HCT116 (cell line): ENCODE results near the gene MS4A3. TPM values are rescaled to one million over a fixed set of nuclear protein-coding genes. Genes with fewer than 3 reads are reported as not detected.

Experiments used
- ATAC-seq: fragments of 200-7000 bp; cut with Tn5 transposase; 2 replicates; pipeline ENCODE4 v1.9.1; 2020; ENCODE audit warnings: mild to moderate bottlenecking, moderate library complexity
- BruUV-seq: library from RNA; stranded (reverse); fragments of 400-500 nt; replicated peaks from 2 replicates; lab custom pipeline; 2021; lab: Mats Ljungman, UMichigan
- CTCF ChIA-PET: fragments of 300-600 bp; sonication (Branson Sonifier 250); formaldehyde crosslinking; loops from one replicate; lab custom pipeline; 2021; ENCODE audit warnings: antibody characterized with exemption; lab: Charles Lee
- POLR2A ChIA-PET: fragments of 300-600, 350-600 bp; sonication (Branson Sonifier 250); formaldehyde crosslinking; loops from one replicate; lab custom pipeline; 2021; ENCODE audit warnings: antibody characterized with exemption; lab: Charles Lee
- RAD21 ChIA-PET, 2 experiments: fragments of 300-600 bp; sonication (Branson Sonifier 250); formaldehyde crosslinking; loops; one replicate each; lab custom pipeline; 2023; ENCODE audit warnings: low total read pairs in 2 of 2; ENCODE audit not compliant: uncharacterized antibody in 2 of 2, unreplicated experiment in 2 of 2, low non-redundant PET in 1 of 2; lab: Charles Lee
- DNase-seq: peaks from one replicate; pipeline ENCODE4 v3.0.0-alpha.2; 2010; ENCODE audit warnings: low read depth, low spot score
- H2AFZ ChIP-seq: fragments of 200-600 bp; shearing (Covaris generic), sonication (generic); 2 replicates; pipeline ENCODE4 v1.6.1; 2017; ENCODE audit warnings: low read depth, mixed run types, mixed read lengths, antibody characterized with exemption, low read length; ENCODE audit not compliant: poor library complexity, severe bottlenecking
- H3K27ac ChIP-seq: 2 replicates; pipeline ENCODE4 v1.5.1; 2012; ENCODE audit warnings: low read depth, low read length
- H3K27me3 ChIP-seq: fragments of 200-600 bp; sonication (generic); 2 replicates; pipeline ENCODE4 v1.6.1; 2016; ENCODE audit warnings: mixed run types, low read length, mixed read lengths; ENCODE audit not compliant: insufficient read depth
- H3K36me3 ChIP-seq, 2 experiments: fragments of 200-500 bp in 1 of 2; fragments of 200-600 bp in 1 of 2; sonication (Bioruptor generic) in 1 of 2; sonication (generic) in 1 of 2; 2 replicates each; pipeline versions ENCODE4 v1.5.1 to v1.6.1; 2014 to 2016; ENCODE audit warnings: low read length in 2 of 2, inconsistent platforms in 1 of 2, mixed read lengths in 1 of 2, mixed run types in 1 of 2; ENCODE audit not compliant: insufficient read depth in 2 of 2, control insufficient read depth in 1 of 2
- H3K4me1 ChIP-seq, 2 experiments: fragments of 200-600 bp in 1 of 2; sonication (generic) in 1 of 2; 2 replicates each; pipeline versions ENCODE4 v1.5.1 to v1.6.1; 2012 to 2017; ENCODE audit warnings: low read length in 2 of 2, inconsistent platforms in 1 of 2, mild to moderate bottlenecking in 1 of 2, mixed read lengths in 1 of 2, mixed run types in 1 of 2, moderate library complexity in 1 of 2; ENCODE audit not compliant: insufficient read depth in 2 of 2, control insufficient read depth in 1 of 2
- H3K4me2 ChIP-seq: fragments of 200-600 bp; sonication (generic); 2 replicates; pipeline ENCODE4 v1.6.1; 2017; ENCODE audit warnings: mixed run types, low read length, mixed read lengths
- H3K4me3 ChIP-seq, 2 experiments: fragments of 200-600 bp in 1 of 2; sonication (generic) in 1 of 2; replicated peaks in 1 of 2; 2 replicates each; pipeline ENCODE4 v1.5.1; 2011 to 2016; ENCODE audit warnings: low read length in 2 of 2, control low read depth in 1 of 2, low read depth in 1 of 2, mild to moderate bottlenecking in 1 of 2, mixed read lengths in 1 of 2, mixed run types in 1 of 2
- H3K79me2 ChIP-seq: fragments of 200-600 bp; sonication (generic); 2 replicates; pipeline ENCODE4 v1.6.1; 2017; ENCODE audit warnings: mild to moderate bottlenecking, mixed run types, low read length, moderate library complexity, mixed read lengths; ENCODE audit not compliant: insufficient read depth
- H3K9ac ChIP-seq: fragments of 200-600 bp; sonication (generic); 2 replicates; pipeline ENCODE4 v1.6.1; 2016; ENCODE audit warnings: low read length, mixed read lengths
- H3K9me2 ChIP-seq: fragments of 200-600 bp; sonication (generic), shearing (Covaris generic); 2 replicates; pipeline ENCODE4 v1.6.1; 2017; ENCODE audit warnings: mixed run types, mild to moderate bottlenecking, moderate library complexity; ENCODE audit not compliant: insufficient read depth
- H3K9me3 ChIP-seq, 2 experiments: fragments of 200-500 bp in 1 of 2; fragments of 200-600 bp in 1 of 2; sonication (Bioruptor generic) in 1 of 2; sonication (generic) in 1 of 2; 2 replicates each; pipeline ENCODE4 v1.6.1; 2014 to 2017; ENCODE audit warnings: low read length in 2 of 2, mixed read lengths in 2 of 2, inconsistent platforms in 1 of 2, low read depth in 1 of 2, mild to moderate bottlenecking in 1 of 2, mixed run types in 1 of 2, moderate library complexity in 1 of 2; ENCODE audit not compliant: control insufficient read depth in 1 of 2, insufficient read depth in 1 of 2
- H4K20me1 ChIP-seq: fragments of 200-600 bp; sonication (generic), shearing (Covaris generic); 2 replicates; pipeline ENCODE4 v1.6.1; 2017; ENCODE audit warnings: mixed run types, mild to moderate bottlenecking, moderate library complexity; ENCODE audit not compliant: insufficient read depth
- CBX3 ChIP-seq: IDR thresholded peaks from 2 replicates; pipeline ENCODE4 v1.6.1; 2012; ENCODE audit warnings: low read depth
- ELF1 ChIP-seq: IDR thresholded peaks from 2 replicates; pipeline ENCODE4 v1.6.1; 2012; ENCODE audit warnings: low read depth, borderline replicate concordance
- EZH2 ChIP-seq: fragments of 200-600 bp; sonication (generic); IDR thresholded peaks from 2 replicates; pipeline ENCODE4 v1.6.1; 2017; ENCODE audit warnings: antibody characterized with exemption, mixed run types
- FOSL1 ChIP-seq: IDR thresholded peaks from 2 replicates; pipeline ENCODE4 v1.6.1; 2012; ENCODE audit warnings: low read depth
- JUND ChIP-seq: IDR thresholded peaks from 2 replicates; pipeline ENCODE4 v1.6.1; 2012
- POLR2A ChIP-seq: IDR thresholded peaks from 2 replicates; pipeline ENCODE4 v1.7.0; 2011; ENCODE audit warnings: borderline replicate concordance; ENCODE audit not compliant: insufficient read depth, insufficient read length; ENCODE audit errors: extremely low read depth
- POLR2AphosphoS5 ChIP-seq: IDR thresholded peaks from 2 replicates; pipeline ENCODE4 v1.6.1; 2011; ENCODE audit warnings: mild to moderate bottlenecking, low read depth, low read length, moderate library complexity
- RAD21 ChIP-seq: IDR thresholded peaks from 2 replicates; pipeline ENCODE4 v1.6.1; 2012; ENCODE audit warnings: low read depth, mild to moderate bottlenecking
- SIN3A ChIP-seq: IDR thresholded peaks from 2 replicates; pipeline ENCODE4 v1.6.1; 2012; ENCODE audit warnings: low read depth
- TCF7L2 ChIP-seq: IDR thresholded peaks from 2 replicates; pipeline ENCODE4 v1.7.0; 2011; ENCODE audit warnings: borderline replicate concordance, inconsistent platforms; ENCODE audit not compliant: insufficient read depth, insufficient read length; ENCODE audit errors: extremely low read depth
- YY1 ChIP-seq: IDR thresholded peaks from 2 replicates; pipeline ENCODE4 v1.6.1; 2011; ENCODE audit warnings: low read length, low read depth, moderate library complexity, mild to moderate bottlenecking; ENCODE audit not compliant: insufficient replicate concordance; ENCODE audit errors: extremely low read depth
- ZNF274 ChIP-seq: fragments of 200-500 bp; sonication (Bioruptor generic); IDR thresholded peaks from 2 replicates; pipeline ENCODE4 v1.6.1; 2014; ENCODE audit warnings: mild to moderate bottlenecking, low read depth, low read length, inconsistent platforms
- intact Hi-C: fragments of 100-400 bp; cut with micrococcal nuclease; formaldehyde crosslinking; loops from 2 replicates; pipeline ENCODE4 v1.10.0; 2022
- total RNA-seq: library from RNA; stranded (reverse); gene quantifications from one replicate; pipeline ENCODE4 v1.2.1, GENCODE V29; 2021; ENCODE audit not compliant: unreplicated experiment
- TF ChIP-seq, protein P1 (sequence below), 3 experiments: fragments of 200-600 bp in 1 of 3; sonication (generic) in 1 of 3; IDR thresholded peaks in 2 of 3; conservative IDR thresholded peaks in 1 of 3; 2 replicates each; pipeline ENCODE4 v1.5.1; 2012 to 2017; ENCODE audit warnings: low read depth in 2 of 3, low read length in 2 of 3, antibody characterized with exemption in 1 of 3, borderline replicate concordance in 1 of 3, control low read depth in 1 of 3, mild to moderate bottlenecking in 1 of 3, mixed read lengths in 1 of 3, mixed run types in 1 of 3, moderate library complexity in 1 of 3; ENCODE audit not compliant: insufficient read depth in 1 of 3
- TF ChIP-seq, protein P2 (sequence below): IDR thresholded peaks from 2 replicates; pipeline ENCODE4 v1.6.1; 2012

Gene MS4A3
- total RNA-seq, 1 experiment from 2014 or later = not detected

DNA sequence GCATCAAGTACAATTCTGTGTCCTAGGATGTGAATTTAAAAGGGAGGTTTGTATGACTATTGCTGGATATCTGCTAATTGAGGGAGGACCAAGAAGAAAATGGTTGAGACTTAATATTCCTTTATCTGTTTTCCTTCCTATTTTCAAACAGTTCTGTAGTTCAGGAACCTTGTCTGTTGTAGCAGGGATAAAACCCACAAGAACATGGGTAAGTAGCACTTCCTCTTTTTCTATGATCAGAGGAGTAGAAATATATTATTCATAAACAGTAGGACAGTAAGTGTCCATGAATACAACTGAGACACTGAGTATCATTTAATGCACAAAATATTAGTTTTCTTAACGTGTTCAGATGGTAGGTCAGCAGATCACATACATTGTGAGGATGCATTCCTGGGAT lies 7.6 kb downstream of the MS4A3 start (continued):
- TF ChIP-seq, protein P1, sequence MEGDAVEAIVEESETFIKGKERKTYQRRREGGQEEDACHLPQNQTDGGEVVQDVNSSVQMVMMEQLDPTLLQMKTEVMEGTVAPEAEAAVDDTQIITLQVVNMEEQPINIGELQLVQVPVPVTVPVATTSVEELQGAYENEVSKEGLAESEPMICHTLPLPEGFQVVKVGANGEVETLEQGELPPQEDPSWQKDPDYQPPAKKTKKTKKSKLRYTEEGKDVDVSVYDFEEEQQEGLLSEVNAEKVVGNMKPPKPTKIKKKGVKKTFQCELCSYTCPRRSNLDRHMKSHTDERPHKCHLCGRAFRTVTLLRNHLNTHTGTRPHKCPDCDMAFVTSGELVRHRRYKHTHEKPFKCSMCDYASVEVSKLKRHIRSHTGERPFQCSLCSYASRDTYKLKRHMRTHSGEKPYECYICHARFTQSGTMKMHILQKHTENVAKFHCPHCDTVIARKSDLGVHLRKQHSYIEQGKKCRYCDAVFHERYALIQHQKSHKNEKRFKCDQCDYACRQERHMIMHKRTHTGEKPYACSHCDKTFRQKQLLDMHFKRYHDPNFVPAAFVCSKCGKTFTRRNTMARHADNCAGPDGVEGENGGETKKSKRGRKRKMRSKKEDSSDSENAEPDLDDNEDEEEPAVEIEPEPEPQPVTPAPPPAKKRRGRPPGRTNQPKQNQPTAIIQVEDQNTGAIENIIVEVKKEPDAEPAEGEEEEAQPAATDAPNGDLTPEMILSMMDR (IDR thresholded peaks at IDR 0.05 in 2 of 3, conservative IDR thresholded peaks at IDR 0.05 in 1 of 3; ENCODE audit: borderline replicate concordance in 1 of 3, insufficient read depth in 1 of 3, low read depth in 2 of 3, low read length in 2 of 3) = no peak
- TF ChIP-seq CBX3 (no peak), SIN3A (no peak), ZNF274 (no peak)

DNA sequence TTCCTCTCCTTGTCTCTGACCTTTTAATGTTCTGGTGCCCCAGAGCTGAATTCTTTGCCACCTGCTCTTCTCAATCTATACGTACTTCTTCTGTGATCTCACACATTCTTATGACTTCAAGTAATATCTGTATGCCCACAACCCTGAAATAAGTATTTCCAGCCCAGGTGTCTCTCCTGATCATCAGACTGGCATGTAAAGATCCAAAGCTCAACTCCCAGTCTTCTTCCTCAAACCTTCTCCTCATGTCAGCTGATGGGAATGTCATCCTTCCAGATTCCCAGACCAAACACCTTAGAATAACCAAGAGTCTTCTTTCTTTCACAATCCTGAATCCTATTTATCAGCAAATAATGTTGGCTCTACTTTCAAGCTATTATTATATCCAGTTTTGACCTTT lies 9.3 kb downstream of the MS4A3 start:
- no peaks in the 10 kb centered on the region for H3K79me2 ChIP-seq
- no peak overlapping the region for H3K27ac ChIP-seq
- intact Hi-C loops = no loop called here
- H3K4me2 ChIP-seq = no peak overlapping the region
- TF ChIP-seq POLR2A = no peak
- no peak for TF ChIP-seq CBX3
- no peak overlapping the region for H3K9ac ChIP-seq
- H3K36me3 ChIP-seq = no peaks in the 10 kb centered on the region
- no peaks in the 10 kb centered on the region for H4K20me1 ChIP-seq
- DNase-seq (no peak), ATAC-seq (no peak)
- no peaks in the 10 kb centered on the region for H3K9me2 ChIP-seq
- no TSS peak for BruUV-seq
- H2AFZ ChIP-seq = no peak overlapping the region
- POLR2A ChIA-PET = no interaction called here
- H3K27me3 ChIP-seq = no peaks in the 10 kb centered on the region
- no peaks in the 10 kb centered on the region for H3K4me1 ChIP-seq
- H3K9me3 ChIP-seq = no peaks in the 10 kb centered on the region
- H3K4me3 ChIP-seq = no peak overlapping the region
- CTCF ChIA-PET = no interaction called here
- RAD21 ChIA-PET = no interaction called here

DNA sequence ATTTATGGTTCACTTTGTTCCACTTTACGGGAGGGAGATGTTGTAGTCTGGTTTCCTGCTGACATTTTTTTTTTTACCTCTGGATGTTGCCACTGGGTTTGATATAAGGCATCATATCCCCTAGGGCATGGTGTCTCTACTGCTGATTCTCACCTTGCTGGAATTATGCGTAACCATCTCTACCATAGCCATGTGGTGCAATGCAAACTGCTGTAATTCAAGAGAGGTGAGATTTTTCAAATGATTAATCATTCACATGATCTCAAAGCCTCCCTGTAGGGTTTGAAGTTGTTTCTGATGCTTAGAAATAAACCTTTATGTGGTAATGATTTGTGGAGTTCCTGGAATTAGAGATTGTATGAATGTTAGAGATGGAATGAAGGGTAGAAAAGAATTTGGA lies 13.0 kb downstream of the MS4A3 start:
- no peak for TF ChIP-seq POLR2AphosphoS5
- TF ChIP-seq, protein P2, sequence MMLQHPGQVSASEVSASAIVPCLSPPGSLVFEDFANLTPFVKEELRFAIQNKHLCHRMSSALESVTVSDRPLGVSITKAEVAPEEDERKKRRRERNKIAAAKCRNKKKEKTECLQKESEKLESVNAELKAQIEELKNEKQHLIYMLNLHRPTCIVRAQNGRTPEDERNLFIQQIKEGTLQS = no peak
- TF ChIP-seq ELF1 = no peak
- no peak for TF ChIP-seq CBX3
- no peak for TF ChIP-seq FOSL1
- no peak for TF ChIP-seq EZH2
- no peak for TF ChIP-seq YY1
- TF ChIP-seq JUND = no peak
- no peak for TF ChIP-seq TCF7L2
- TF ChIP-seq RAD21 = no peak
- no peak for TF ChIP-seq SIN3A
- TF ChIP-seq, protein P1 (IDR thresholded peaks at IDR 0.05 in 2 of 3, conservative IDR thresholded peaks at IDR 0.05 in 1 of 3; ENCODE audit: borderline replicate concordance in 1 of 3, insufficient read depth in 1 of 3, low read depth in 2 of 3, low read length in 2 of 3) = no peak
- BruUV-seq = no TSS peak
- ChIA-PET CTCF (no interaction called here), POLR2A (no interaction called here), RAD21 (no interaction called here)
- Histone ChIP-seq H3K4me1 (no peaks in the 10 kb centered on the region), H3K9ac (no peak overlapping the region), H3K27ac (no peak overlapping the region), H2AFZ (no peak overlapping the region), H3K9me2 (no peaks in the 10 kb centered on the region), H3K4me3 (no peak overlapping the region), H3K9me3 (no peaks in the 10 kb centered on the region), H3K4me2 (no peak overlapping the region), H3K36me3 (no peaks in the 10 kb centered on the region), H4K20me1 (no peaks in the 10 kb centered on the region), H3K27me3 (no peaks in the 10 kb centered on the region), H3K79me2 (no peaks in the 10 kb centered on the region)
- no peak for DNase-seq
- ATAC-seq = no peak
- intact Hi-C loops = no loop called here
